ENCODE data around the gene COL8A1. TPM values are rescaled to one million over a fixed set of nuclear protein-coding genes. Genes with fewer than 3 reads are reported as not detected.
A peak's percentile ranks its signal among the peaks of the same experiment; 100 is the strongest.

Gene COL8A1
- total and polyA plus RNA-seq, 3 donors from 2014 or later, result 1.1 to 11.5 (median 1.3) TPM

DNA sequence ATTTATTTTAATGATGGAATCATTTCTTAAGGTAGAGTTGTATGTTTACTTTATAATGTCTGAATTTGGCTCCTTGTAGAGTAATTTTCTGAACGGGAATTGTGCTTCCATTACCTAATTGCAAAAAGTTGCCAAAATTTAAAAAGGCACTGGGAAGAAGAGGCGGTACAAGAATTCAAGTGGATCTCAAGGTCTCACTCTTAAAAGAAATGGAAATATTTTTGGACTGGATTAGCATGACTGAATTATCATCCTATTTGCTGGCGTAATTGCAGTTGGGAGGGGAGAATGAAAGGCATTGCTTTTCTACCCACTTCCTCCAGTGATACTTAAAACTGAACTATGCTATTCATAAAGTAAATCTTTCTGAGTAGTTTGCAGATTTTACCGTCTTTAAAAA lies 46.2 kb downstream of the COL8A1 start:
- no peaks in the 10 kb centered on the region for H3K4me1 ChIP-seq
- H3K27ac ChIP-seq, result no peak overlapping the region
- intact Hi-C loops (cut with DNase I; ENCODE audit: low total_unique reads), result no loop called here
- DNase-seq, result no peak
- 56 to 61% methylated on average over 4 of the region's 4 CpGs for WGBS, 2 donors
- no peaks in the 10 kb centered on the region for H3K9me3 ChIP-seq
- H3K27me3 ChIP-seq, result no peaks in the 10 kb centered on the region
- H3K4me3 ChIP-seq, result no peak overlapping the region
- TF ChIP-seq, protein P1, sequence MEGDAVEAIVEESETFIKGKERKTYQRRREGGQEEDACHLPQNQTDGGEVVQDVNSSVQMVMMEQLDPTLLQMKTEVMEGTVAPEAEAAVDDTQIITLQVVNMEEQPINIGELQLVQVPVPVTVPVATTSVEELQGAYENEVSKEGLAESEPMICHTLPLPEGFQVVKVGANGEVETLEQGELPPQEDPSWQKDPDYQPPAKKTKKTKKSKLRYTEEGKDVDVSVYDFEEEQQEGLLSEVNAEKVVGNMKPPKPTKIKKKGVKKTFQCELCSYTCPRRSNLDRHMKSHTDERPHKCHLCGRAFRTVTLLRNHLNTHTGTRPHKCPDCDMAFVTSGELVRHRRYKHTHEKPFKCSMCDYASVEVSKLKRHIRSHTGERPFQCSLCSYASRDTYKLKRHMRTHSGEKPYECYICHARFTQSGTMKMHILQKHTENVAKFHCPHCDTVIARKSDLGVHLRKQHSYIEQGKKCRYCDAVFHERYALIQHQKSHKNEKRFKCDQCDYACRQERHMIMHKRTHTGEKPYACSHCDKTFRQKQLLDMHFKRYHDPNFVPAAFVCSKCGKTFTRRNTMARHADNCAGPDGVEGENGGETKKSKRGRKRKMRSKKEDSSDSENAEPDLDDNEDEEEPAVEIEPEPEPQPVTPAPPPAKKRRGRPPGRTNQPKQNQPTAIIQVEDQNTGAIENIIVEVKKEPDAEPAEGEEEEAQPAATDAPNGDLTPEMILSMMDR (IDR thresholded peaks at IDR 0.05), result no peak
- TF ChIP-seq POLR2A (IDR thresholded peaks at IDR 0.05), result no peak
- H3K36me3 ChIP-seq (ENCODE audit: low read depth, missing control alignments), result no peaks in the 10 kb centered on the region

DNA sequence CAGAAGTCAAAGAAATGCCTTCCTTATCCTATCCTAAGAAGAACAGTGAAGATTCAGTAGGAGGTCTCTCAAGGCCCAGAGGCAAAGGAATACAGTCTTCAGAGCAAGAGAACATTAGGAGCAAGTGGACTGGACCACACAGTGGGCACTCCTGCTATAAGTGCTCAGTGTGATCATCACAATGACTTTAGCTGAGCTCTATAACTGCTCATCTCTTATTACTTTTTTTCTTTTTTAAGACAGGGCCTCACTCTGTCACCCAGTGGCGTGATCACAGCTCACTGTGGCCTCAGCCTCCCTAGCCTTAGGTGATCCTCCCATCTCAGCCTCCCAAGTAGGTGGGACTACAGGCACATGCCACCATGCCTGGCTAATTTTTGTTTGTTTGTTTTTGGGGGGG lies 48.1 kb downstream of the COL8A1 start:
- Histone ChIP-seq H3K27ac (no peak overlapping the region), H3K36me3 (ENCODE audit: low read depth, missing control alignments) (no peaks in the 10 kb centered on the region), H3K27me3 (no peaks in the 10 kb centered on the region), H3K9me3 (no peaks in the 10 kb centered on the region), H3K4me3 (no peak overlapping the region), H3K4me1 (no peaks in the 10 kb centered on the region)
- TF ChIP-seq, protein P1 (IDR thresholded peaks at IDR 0.05), result no peak
- TF ChIP-seq POLR2A (IDR thresholded peaks at IDR 0.05), result no peak
- DNase-seq, result no peak
- WGBS, 2 donors, result 89 to 90% methylated on average over 1 of the region's 1 CpG
- intact Hi-C loops (cut with DNase I; ENCODE audit: low total_unique reads), result no loop called here

DNA sequence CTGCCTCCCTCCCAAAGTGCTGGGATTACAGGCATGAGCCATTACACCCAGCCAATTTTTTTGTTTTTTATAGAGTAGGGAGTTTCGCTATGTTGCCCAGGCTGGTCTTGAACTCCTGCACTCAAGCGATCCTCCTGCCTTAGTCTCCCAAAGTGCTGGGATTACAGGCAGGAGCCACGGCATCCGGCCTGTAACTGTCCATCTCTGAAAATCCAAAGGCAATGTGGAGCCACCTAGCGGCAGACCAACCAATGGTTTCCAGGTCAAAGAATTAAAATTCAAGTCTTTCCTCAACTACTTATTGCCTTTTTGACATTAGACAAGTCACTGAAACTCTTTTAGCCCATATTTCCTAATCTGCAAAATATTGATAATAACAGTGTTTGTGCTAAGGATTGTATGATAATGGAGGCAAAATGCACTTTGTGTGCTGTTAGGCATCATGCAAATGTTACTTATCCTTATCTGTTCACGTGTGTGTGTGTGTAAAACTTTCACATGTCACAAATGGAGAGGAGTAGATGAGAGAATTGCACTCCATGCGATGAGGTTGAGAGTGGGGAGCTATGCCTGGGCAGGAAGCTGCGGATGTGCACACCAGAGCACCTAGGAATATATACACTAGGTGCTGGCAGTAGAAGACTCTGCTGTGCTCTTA lies 48.7 kb downstream of the COL8A1 start:
- Histone ChIP-seq H3K4me1 (no peaks in the 10 kb centered on the region), H3K9me3 (no peaks in the 10 kb centered on the region), H3K27me3 (no peaks in the 10 kb centered on the region), H3K4me3 (no peak overlapping the region), H3K36me3 (ENCODE audit: low read depth, missing control alignments) (no peaks in the 10 kb centered on the region), H3K27ac (no peak overlapping the region)
- peak; percentile 77 for DNase-seq
- WGBS, 2 donors, result 41 to 48% methylated on average over 8 of the region's 8 CpGs
- intact Hi-C loops (cut with DNase I; ENCODE audit: low total_unique reads), result no loop called here
- TF ChIP-seq, protein P1 (IDR thresholded peaks at IDR 0.05), result peak; percentile 41 to 73 (median 57)
- TF ChIP-seq POLR2A (IDR thresholded peaks at IDR 0.05), result no peak

DNA sequence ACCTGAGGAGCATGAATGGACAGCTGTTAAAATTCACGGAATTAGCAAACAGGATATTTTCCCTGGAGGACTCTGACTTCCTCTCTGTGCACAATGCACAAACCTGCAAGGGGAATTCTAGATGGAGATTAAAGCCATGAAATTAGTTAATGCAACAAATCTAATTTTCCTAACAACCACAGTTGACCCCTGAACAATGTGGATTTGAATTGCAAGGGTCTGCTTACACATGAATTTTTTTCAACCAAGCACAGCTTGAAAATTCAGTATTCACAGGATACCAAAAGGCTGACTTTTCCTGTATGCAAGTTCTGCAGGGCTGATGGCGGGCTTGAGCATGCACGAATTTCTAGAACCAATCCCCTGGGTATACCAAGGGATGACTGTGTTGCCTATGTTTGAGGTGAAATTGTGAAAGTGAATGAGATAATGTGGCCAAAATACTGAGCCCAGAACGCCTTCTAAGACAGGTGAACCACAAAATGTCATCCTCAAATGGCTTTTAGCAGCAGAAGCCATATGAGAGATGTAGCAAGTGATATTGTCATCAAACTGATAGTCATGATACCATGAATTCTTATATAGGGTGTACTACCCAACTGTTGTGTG lies 52.5 kb downstream of the COL8A1 start:
- Histone ChIP-seq H3K4me3 (no peak overlapping the region), H3K27me3 (no peaks in the 10 kb centered on the region), H3K27ac (no peak overlapping the region), H3K36me3 (ENCODE audit: low read depth, missing control alignments) (no peaks in the 10 kb centered on the region), H3K9me3 (no peaks in the 10 kb centered on the region), H3K4me1 (no peaks in the 10 kb centered on the region)
- TF ChIP-seq, protein P1 (IDR thresholded peaks at IDR 0.05), result no peak
- no peak for TF ChIP-seq POLR2A (IDR thresholded peaks at IDR 0.05)
- DNase-seq, result no peak
- WGBS, 2 donors, result 77 to 86% methylated on average over 4 of the region's 4 CpGs
- intact Hi-C loops (cut with DNase I; ENCODE audit: low total_unique reads), result loop anchor here (10.0 kb wide), 1 partner anchor 876 kb away; no protein-coding TSS in a partner anchor

Measured in testis (tissue), 3 donors.